Measurements from ENCODE around the gene LYRM7. TPM values are rescaled to one million over a fixed set of nuclear protein-coding genes. Genes with fewer than 3 reads are reported as not detected.

Gene LYRM7
- total and polyA plus RNA-seq, 7 donors, result 11.3 to 31.0 (median 24.2) TPM

GRCh38 chr5:131254741-131255140 is 84.0 kb downstream of the LYRM7 start:
- Histone ChIP-seq H3K4me1 (no peaks in the 10 kb centered on the region), H3K27ac (no peak overlapping the region), H3K36me3 (ENCODE audit: insufficient read depth in 1 of 2, low read depth in 1 of 2) (no peaks in the 10 kb centered on the region), H3K4me3 (no peak overlapping the region), H3K9me3 (no peaks in the 10 kb centered on the region), H3K27me3 (ENCODE audit: insufficient read depth in 3 of 3, low read length in 2 of 3) (peaks cover 0 to 2% (median 0%) of the 10 kb centered on the region in 3 donors)
- WGBS, 3 donors, result 91 to 96% (median 93%) methylated on average over 2 of the region's 2 CpGs
- no peak for DNase-seq
- TF ChIP-seq CTCF (IDR thresholded peaks at IDR 0.05), result no peak
- no peak for ATAC-seq
- intact Hi-C loops (cut with DNase I), result no loop called here

Other genes starting within 250 kb of the LYRM7 start
- gene HINT1, start 5.7 kb upstream of the LYRM7 start, total RNA-seq, result 100 to 1,000 TPM; 205 to 331 (median 236) TPM
- gene HINT1, start 5.7 kb upstream of the LYRM7 start, polyA plus RNA-seq, result 100 to 1,000 TPM; 280 to 441 (median 388) TPM
- 10 to 100 TPM in 3 of 4 donors, 1 to 10 TPM in 1; 8.5 to 11.9 (median 10.5) TPM for gene CDC42SE2, start 93.1 kb downstream of the LYRM7 start, total RNA-seq
- gene CDC42SE2, start 93.1 kb downstream of the LYRM7 start, polyA plus RNA-seq, result 10 to 100 TPM in 1 of 3 donors, 1 to 10 TPM in 2; 8.9 to 39.2 (median 9.6) TPM

Data from psoas muscle (tissue), 8 donors.